Thoracic aorta endothelial cell (primary cell): Measurements from ENCODE around the gene CNOT11. TPM values are rescaled to one million over a fixed set of nuclear protein-coding genes. Genes with fewer than 3 reads are reported as not detected.
A peak's percentile ranks its signal among the peaks of the same experiment; 100 is the strongest.

Experiments
- small RNA-seq: library from RNA; depleted of rRNA; stranded (forward); fragments of <200 nt; gene quantifications from one replicate; pipeline ENCODE3, GENCODE V24; 2012
- total RNA-seq: library from RNA; depleted of rRNA; stranded (reverse); fragments of >200 nt; gene quantifications from 2 replicates; pipeline ENCODE4 v1.2.3, GENCODE V29; 2012

Gene CNOT11
- 63.7 and 69.9 TPM in 2 replicates for total RNA-seq

GRCh38 chr2:101252408-101253012, at the start of gene CNOT11:
CNOT11 (plus strand) TSS chr2:101252886; CDS start chr2:101252965, 79 bp downstream.

DNA sequence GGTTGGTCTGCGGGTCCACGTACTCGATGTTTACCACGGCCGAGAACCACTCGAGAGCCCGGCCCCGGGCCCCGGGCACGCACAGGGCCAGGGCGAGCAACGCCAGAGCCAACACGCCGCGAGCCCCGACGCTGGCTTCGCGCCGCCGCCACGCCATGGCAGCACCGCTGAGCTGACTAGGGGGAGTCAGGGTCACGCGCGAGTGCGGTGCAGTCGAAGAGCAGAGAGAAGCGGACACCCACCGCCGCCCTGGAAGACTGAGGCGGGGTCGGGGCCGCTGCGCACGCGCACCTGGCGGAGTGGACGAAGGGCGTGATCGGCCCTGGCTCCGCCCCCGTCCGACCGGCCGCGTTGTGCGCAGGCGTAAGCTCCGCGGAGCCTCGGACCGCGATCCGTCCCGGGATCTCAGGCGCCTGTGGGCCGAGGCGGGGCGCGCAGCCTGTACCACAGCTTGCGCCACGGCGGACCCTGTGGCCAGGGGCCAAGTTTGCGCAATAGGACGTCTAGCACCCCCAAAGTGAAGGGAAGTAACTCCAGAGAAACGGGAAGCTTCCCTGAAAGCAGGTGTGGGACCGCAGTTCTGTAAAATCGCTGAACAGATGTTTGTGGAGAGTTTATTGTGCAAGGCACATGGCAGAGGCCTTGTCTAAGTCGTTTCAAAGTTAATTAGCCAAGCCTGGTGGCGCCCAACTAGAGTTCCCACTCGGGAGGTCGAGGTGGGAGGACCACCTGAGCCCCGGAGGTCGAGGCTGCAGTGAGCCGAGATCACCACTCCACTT, 55.9 kb downstream of the CNOT11 start, which contains the start of gene RNF149:
Gene RNF149 (minus strand): TSS at position 270 of the 779 bp plus-strand sequence. CDS start 113 bp downstream, at position 157.

Small RNA genes within 50 kb of the gene (small RNA-seq; reads per million reads assigned to genes)
- gene MIR5696, result 0.42 reads per million
- 50.2 reads per million, percentile 98 among the genes with 10 or more reads in this experiment for gene SNORD89

Other genes starting within 250 kb of the CNOT11 start
- 60.9 and 62.6 TPM in 2 replicates for gene TBC1D8, start 101.5 kb upstream of the CNOT11 start, total RNA-seq
- gene RNF149, start 55.8 kb downstream of the CNOT11 start, total RNA-seq, result 120 and 137 TPM in 2 replicates
- 0.57 and 1.5 TPM in 2 replicates for gene CREG2, start 134.6 kb downstream of the CNOT11 start, total RNA-seq
- 1.2 and 2.0 TPM in 2 replicates for gene RFX8, start 222.2 kb downstream of the CNOT11 start, total RNA-seq